ENCODE measurements around the gene PRR15. TPM values are rescaled to one million over a fixed set of nuclear protein-coding genes. Genes with fewer than 3 reads are reported as not detected.

The PRR15 gene
- total RNA-seq, 1 donor from 2014 or later = 8.1 TPM

DNA sequence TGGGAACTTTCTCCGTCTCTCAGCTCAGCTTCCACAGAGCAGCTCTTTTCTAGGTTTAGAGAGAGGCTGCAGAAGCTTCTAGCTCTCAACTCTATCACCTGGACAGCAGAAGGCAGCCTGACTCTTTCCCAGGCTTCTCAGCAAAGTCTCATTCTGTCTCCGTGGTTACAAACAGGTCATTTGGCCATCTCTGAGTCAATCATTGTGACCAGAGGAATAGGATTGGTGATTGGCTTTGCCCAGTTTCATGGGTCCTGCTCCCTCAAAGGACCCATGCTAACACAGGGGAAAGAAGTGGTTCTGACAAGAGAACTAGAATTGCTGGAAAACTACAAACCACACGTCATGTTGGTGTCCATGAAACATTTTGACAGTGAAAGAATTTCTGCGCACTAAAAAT, 43.6 kb downstream of the PRR15 start:
- no peak overlapping the region for H3K4me3 ChIP-seq (ENCODE audit: low read depth, low read length)
- no peak for DNase-seq (ENCODE audit: low read depth)
- TF ChIP-seq, protein P1, sequence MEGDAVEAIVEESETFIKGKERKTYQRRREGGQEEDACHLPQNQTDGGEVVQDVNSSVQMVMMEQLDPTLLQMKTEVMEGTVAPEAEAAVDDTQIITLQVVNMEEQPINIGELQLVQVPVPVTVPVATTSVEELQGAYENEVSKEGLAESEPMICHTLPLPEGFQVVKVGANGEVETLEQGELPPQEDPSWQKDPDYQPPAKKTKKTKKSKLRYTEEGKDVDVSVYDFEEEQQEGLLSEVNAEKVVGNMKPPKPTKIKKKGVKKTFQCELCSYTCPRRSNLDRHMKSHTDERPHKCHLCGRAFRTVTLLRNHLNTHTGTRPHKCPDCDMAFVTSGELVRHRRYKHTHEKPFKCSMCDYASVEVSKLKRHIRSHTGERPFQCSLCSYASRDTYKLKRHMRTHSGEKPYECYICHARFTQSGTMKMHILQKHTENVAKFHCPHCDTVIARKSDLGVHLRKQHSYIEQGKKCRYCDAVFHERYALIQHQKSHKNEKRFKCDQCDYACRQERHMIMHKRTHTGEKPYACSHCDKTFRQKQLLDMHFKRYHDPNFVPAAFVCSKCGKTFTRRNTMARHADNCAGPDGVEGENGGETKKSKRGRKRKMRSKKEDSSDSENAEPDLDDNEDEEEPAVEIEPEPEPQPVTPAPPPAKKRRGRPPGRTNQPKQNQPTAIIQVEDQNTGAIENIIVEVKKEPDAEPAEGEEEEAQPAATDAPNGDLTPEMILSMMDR (conservative IDR thresholded peaks at IDR 0.05; ENCODE audit: low read depth, low read length) = no peak

DNA sequence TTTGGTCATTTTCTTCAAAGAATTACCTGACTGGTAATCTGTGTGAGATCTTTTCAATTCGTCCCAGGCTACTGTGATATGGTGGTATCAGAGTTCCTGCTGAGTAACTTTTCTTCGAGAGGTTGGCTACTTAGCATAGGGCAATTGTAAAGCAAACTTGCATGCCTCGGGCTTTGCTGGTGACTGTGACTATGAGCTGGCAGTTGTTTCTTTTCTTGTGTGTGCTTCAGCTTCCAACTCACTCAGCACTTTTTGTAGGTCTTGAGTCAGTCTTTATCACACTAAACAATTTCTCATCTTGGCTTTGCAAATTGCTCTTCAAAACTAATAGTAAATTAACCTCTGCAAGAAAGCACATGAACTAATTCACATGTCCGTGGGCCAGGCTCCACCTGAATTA, 44.3 kb downstream of the PRR15 start:
- H3K4me3 ChIP-seq (ENCODE audit: low read depth, low read length) = no peak overlapping the region
- TF ChIP-seq, protein P1 (conservative IDR thresholded peaks at IDR 0.05; ENCODE audit: low read depth, low read length) = no peak
- DNase-seq (ENCODE audit: low read depth) = no peak

DNA sequence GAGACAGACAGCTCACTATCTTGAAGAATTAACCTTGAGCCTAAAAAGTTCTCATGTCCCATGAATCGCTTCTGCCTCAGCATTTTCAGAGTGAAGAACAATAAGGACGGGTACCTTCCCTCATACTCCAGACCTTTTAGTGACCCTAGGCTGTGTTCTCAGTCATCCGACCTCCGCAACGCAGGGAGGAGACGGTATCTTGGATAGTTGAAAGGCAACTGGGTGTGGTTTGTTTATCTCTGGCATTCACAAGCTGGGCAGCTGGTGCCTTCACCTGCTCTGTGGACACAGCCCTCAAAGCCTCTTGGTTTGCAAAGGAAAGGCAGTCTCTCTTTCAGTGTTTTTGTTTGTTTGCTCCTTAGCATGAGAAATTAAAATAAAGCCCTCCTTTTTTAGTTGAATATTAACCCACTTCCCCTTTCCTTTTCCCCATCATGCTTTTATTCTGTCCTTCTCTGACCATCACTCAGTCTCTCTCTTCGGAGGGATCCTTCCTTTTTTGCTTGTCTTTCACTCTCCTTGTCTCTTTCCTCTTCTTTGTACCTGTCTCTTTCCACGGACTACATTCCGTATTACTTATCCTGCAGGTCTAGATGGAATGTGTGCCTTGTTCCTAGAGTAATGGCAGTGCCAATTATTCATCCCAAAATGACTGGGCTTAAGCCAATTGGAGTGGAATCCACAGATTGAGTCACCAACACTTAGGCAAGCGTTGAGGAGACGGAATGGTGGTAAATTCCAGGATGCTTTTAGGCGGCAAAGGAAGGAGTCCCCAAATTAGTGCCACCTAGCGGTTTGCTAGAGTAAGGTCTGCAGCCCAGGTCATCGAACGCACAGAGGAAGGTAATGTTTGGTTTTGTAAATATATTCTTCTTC, 45.8 kb downstream of the PRR15 start:
- peak; percentile 16 for DNase-seq (ENCODE audit: low read depth)
- TF ChIP-seq, protein P1 (conservative IDR thresholded peaks at IDR 0.05; ENCODE audit: low read depth, low read length) = peak; percentile 77
- H3K4me3 ChIP-seq (ENCODE audit: low read depth, low read length) = no peak overlapping the region

DNA sequence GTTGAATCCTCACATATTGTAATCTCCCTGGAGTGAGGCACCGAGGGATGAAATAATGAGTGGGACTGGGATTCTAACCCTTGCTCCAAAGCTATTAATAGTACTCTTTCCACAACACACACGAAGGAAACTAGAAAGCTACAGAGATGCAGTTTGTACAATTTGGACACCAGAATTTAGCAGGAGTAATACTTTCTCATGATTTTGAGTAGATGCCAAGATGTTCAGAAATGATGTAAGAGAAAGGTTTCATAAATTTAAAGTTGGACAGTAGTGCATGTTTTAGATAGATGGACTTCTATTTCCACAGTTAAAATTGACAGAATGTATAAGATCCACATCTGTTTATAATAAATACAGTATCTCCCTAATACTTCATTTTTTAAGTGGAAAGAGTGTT, 46.5 kb downstream of the PRR15 start:
- DNase-seq (ENCODE audit: low read depth) = no peak
- TF ChIP-seq, protein P1 (conservative IDR thresholded peaks at IDR 0.05; ENCODE audit: low read depth, low read length) = no peak
- H3K4me3 ChIP-seq (ENCODE audit: low read depth, low read length) = no peak overlapping the region

DNA sequence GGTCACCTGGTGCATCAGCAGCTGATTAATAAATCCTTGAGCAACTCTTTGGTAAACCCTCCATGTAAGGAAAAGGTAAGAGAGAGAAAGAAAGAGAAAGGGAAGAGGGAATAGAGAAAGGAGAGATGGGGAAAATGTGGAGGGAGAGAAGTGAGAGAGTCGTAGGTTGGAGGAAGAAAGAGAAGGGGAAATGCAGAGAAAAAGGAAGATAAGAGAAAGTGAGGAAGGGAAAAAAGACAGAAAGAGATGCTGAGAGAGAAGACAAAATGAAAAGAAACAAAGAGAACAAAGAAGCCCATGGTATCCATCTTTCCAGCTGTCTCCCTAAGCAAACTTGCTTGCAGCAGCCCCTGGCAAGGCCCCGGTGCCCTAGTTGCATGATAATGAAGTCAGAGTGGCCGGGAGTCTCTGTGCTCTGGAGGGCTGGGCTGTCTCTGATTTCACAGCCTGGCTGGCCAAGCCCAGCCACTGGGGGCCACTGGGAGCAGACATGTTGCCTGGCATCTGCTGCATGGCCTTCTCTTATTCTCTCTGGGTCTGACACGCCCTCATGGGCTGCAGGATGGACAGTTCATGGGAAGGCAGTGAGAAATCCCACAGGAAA, 48.4 kb downstream of the PRR15 start:
- H3K4me3 ChIP-seq (ENCODE audit: low read depth, low read length) = no peak overlapping the region
- no peak for DNase-seq (ENCODE audit: low read depth)
- TF ChIP-seq, protein P1 (conservative IDR thresholded peaks at IDR 0.05; ENCODE audit: low read depth, low read length) = no peak

DNA sequence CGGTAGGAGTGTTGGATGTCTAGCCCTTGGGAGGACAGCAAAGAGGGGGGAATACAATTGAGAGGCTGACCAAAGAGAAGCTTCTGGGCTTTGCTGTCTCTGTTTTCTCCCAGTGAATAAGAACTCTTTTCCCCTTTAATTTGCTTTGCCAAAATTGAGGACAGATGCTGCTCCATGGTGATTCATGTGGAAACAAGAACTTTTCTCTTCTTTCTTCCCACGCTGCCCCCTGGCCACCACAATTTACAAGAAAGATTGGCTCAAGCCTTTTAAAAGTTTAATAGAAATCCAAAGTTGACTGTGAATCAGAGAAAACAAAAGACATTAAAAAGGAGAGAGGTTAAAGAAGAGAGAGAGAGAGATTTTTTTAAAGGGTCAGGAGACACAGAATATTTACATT, 49.0 kb downstream of the PRR15 start:
- DNase-seq (ENCODE audit: low read depth) = no peak
- H3K4me3 ChIP-seq (ENCODE audit: low read depth, low read length) = no peak overlapping the region
- TF ChIP-seq, protein P1 (conservative IDR thresholded peaks at IDR 0.05; ENCODE audit: low read depth, low read length) = no peak

Data from epithelial cell of proximal tubule (primary cell).